Islet of Langerhans (tissue), 1 donor: ENCODE measurements around the gene KCTD2.
"Not testable (repeated sequence)": the region's sequence is repeated elsewhere in the genome, so short reads cannot be mapped to it uniquely, and the experiment has no call there.

Experiments
- FAIRE-seq: peaks from one replicate; lab custom pipeline; 2011; peaks lifted over from hg19 to GRCh38; lab: Jason Lieb, UNC

The KCTD2 gene

DNA sequence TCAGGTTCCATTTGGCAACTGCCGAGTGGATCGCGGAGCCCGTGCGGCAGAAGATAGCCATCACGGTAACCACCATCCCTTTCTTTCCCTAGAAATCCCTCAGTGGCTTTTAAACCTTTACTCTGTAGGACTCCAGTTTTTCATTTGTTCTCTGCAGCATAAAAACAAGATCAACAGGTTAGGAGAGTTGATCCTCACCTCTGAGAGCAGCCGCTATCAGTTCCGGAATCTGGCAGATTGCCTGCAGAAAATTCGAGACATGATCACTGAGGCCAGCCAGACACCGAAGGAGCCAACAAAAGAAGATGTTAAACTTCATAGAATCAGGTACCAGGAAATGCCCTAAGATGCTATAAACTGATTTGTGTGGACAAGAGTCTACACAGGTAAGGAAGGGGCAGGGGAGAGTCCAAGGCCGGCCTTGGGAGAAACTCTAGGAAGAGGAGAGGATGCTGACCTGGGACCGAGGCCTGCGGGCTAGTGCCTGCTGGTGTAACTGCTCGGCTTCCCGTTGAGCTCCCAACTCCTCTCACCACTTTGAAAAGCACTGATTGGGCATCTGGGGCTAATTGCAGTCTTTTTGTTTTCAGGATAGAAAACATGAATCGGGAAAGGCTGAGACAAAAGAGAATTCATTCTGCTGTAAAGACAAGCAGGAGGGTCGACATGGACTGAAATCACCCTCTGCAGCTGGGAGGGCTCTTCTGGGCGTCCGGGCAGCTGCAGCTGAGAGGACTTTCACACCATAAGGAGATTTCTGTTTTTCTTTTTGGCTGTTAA is 26.5 kb upstream of the KCTD2 start:
- FAIRE-seq, result no peak

DNA sequence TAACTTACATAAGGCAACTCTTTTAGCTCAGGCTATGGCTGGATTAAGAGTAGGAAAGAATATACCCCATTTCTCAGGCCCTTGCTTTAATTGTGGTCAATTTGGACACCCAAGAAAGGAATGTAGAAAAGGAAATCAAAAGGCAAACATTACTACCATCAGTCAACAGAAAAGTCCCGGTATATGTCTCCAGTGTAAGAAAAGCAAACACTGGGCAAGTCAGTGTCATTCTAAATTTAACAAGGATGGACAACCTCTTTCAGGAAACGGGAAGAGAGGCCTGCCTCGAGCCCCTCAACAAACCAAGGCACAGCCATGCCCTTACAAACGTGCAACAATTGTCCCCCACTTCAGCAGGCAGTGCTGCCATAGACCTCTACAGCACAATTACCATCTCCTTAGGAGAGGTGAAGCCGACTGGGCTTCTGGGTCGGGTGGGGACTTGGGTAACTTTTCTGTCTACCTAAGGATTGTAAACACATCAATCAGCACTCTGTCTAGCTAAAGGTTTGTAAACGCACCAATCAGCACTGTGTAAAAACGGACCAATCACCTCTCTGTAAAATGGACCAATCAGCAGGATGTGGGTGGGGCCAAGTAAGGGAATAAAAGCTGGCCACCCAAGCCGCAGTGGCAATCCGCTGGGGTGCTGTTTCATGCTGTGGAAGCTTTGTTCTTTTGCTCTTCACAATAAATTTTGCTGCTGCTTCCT is 22.2 kb upstream of the KCTD2 start:
- FAIRE-seq, result no peak

- FAIRE-seq, result not testable (repeated sequence)
Observed at GRCh38 chr17:75025398-75025734, 21.7 kb upstream of the KCTD2 start.

DNA sequence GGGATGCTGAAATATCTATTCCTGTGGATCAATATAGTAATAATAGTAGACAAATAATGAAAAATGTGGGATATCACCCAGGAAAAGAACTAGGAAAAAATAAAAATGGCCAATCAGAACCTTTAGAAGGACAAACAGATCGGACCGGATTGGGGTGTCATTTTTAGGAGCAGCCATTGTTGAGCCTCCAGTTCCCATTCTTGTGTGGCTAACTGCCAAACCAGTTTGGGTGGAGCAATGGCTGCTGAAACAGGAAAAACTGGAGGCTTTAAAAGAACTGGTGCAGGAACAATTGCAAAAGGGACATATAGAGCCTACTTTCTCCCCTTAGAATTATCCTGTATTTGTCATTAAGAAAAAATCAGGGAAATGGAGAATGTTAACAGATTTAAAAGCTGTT is 20.4 kb upstream of the KCTD2 start:
- not testable (repeated sequence) for FAIRE-seq

- FAIRE-seq, result no peak
Observed at GRCh38 chr17:75030161-75030560, 16.9 kb upstream of the KCTD2 start.

DNA sequence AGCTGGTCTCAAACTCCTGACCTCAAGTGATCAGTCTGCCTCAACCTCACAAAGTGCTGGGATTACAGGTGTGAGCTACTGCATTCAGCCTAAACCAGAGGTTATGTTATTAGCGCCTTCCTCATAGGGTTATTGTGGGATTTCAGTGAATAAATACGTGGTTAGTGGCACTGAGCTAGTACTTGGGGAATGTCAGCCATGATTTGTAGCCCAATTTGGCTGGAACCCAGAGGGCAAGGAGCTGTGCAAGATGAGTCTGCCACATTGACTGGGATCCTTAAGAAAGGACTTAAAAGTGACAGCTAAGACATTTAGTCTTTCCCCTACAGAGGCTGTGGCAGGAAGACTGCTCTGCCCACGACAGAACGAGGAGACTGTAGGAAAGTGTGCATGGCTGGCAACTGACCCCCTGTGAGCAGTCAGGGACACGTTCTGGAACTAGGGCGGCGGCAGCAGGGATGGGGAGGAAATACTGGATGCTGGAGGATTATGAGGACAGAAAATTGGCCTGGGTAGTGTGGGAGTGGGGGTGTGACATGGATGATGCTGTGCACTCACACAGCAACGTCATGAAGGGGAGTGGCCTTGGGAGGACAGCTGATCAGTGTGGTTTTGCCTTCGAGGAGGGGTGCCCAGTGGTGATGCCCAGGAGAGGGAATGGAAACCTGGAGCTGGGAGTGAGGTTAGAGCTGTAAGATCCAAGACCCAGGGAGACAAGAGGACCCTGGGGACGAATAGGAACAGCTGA is 14.9 kb upstream of the KCTD2 start:
- FAIRE-seq, result no peak

DNA sequence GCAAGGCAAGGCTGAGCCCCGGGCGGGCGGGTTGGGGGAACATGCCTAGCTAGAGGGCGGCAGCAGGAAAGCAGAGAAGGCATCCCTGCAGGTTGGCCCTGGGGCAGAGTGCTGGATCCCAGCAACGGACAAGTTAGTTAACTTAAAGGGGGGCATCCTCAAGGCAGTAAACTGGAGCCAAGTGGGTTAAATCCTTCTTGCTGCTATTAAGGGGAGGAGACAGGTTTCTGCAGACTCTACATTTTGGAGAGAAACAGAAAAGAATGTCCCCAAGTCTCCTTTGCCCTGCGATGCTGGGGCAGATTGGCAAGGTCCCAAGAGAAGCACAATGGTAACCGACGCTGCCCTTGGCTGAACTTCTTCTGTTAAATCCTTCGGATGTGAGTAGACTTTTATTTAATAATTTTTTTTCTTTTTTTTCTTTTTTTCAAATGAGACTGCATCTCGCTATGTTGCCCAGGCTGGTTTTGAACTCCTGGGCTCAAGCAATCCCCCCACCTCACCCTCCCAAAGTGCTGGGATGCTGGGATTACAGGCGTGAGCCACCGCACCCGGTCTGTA is 14.2 kb upstream of the KCTD2 start:
- FAIRE-seq, result no peak

DNA sequence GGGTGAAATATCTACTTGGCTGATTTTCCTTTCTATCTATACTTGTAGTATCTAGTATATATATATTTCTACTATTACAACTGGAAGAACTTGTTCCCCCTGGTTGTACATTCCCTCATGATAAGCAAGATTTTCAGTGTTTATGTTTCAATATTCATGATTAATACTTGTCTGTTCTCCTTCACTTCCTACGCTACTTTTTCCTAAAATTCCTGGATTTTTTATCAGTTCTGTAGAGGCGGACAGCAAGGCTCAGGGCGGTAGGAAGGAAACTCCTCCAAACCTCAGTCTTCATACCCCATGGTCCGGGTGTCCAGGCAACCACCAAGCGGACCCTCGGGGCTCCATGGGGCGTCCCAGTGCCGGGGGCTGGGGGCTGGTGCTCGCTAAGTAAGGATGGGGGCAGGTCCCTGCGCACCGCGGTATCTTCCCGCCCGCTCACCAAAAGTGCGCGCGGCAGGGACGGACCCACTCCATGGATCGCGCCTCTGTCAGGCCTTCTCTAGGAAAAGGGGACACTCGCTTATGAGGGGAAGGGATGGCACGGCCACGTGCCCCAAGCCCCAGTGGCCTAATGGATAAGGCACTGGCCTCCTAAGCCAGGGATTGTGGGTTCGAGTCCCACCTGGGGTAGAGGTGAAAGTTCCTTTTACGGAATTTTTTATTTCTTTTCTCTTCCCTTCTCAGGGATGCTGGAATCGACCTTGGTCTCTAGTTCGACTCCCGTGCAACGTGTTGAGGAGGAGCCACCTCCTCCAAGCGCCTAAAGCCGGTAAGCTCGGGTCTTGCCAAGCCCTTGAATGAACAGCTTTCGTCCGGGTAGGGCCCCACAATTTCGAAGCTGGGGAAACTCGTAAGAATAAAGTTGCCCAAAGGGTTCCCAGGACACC is 13.4 kb upstream of the KCTD2 start:
- FAIRE-seq, result no peak

GRCh38 chr17:75034236-75034908 is 12.7 kb upstream of the KCTD2 start:
- FAIRE-seq, result no peak

DNA sequence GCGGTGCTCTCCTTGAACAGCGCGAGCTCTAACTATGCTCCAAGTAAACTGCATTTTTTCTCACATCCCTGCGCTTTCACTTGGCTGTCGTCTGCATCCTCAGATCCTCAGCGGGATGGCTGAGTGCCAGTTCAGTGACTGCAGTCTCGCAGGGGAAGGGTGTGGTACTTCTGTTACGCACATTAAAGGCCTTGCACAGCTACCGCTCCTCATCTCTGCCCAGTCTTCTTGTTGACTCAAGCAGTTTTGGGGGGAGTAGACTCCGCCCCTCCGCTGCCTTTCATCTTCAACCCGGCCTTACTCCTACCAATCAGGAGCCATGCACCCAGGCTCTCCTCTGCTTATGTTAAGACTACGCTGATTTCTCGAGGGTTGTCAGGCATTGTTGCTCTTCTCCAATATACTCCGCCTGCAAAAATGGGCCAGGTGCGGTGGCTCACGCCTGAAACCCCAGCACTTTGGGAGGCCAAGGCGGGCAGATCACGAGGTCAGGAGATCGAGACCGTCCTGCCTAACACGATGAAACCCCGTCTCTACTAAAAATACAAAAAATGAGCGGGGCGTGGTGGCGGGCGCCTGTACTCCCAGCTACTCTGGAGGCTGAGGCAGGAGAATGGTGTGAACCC is 10.3 kb upstream of the KCTD2 start:
- FAIRE-seq, result no peak

- no peak for FAIRE-seq
Observed at GRCh38 chr17:75039238-75039637, 7.8 kb upstream of the KCTD2 start.

DNA sequence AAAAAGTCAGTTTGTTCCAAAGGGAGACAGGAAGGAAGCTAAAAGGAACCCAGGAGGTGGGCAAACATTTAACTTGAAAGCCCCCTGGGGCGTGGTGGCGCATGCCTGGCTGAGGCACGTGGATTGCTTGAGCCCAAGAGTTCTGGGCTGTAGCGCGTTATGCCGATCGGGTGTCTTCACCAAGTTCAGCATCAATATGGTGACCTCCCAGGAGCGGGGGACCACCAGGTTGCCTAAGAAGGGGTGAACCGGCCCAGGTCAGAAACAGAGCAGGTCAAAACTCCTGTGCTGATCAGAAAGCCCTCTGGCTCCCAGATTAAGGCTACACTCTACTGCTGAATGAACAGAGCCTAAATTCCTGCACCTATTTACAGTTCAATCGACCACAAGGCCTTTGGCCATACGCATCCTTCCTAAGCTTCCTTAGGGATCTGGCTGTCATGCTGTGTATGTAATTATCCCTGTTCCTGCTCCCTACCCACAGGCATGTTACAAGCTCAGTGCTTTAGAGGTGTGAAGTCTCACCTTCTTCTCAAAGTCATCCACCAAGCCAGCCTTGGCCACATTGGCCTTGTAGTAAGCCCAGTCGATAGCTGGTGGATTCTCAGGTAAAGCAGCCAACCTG is 5.3 kb upstream of the KCTD2 start:
- no peak for FAIRE-seq

- not testable (repeated sequence) for FAIRE-seq
Observed at GRCh38 chr17:75043789-75044188, 3.2 kb upstream of the KCTD2 start.

DNA sequence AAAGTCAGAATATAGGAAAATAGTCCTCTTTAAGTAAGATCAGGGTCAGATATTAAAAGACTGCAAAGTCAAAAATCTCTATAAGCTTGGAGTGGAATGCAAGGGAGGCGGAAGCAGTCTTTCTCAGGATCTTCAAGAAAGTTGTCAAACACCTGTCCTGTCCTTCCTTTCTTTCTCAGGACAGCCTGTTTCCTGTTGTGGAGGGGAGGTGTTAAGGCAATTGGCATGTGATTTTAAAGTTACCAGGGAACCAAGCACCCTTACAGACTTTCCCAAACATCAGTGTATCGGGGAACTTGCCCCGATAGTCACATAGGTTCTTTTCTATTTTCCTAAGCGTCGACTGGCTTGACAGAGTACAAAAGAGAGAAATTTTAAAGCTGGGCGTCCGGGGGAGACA is 2.3 kb upstream of the KCTD2 start:
- FAIRE-seq, result no peak

DNA sequence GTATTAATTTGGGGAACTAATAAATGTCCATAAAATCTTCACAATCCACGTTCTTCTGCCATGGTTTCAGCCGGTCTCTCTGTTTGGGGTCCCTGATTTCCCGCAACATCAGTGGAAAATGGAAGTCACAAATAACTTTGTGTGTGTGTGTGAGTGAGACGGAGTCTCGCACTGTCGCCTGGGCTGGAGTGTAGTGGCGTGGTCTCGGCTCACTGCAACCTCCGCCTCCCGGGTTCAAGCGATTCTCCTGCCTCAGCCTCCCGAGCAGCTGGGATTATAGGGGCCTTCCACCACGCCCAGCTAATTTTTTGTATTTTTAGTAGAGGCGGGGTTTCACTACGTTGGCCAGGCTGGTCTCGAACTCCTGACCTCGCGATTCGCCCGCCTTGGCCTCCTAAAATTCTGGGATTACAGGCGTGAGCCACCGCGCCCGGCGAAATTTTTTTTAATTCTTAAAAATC is 1.0 kb upstream of the KCTD2 start:
- not testable (repeated sequence) for FAIRE-seq

GRCh38 chr17:75047398-75048098 is 523 bp downstream of the KCTD2 start:
- FAIRE-seq, result no peak

DNA sequence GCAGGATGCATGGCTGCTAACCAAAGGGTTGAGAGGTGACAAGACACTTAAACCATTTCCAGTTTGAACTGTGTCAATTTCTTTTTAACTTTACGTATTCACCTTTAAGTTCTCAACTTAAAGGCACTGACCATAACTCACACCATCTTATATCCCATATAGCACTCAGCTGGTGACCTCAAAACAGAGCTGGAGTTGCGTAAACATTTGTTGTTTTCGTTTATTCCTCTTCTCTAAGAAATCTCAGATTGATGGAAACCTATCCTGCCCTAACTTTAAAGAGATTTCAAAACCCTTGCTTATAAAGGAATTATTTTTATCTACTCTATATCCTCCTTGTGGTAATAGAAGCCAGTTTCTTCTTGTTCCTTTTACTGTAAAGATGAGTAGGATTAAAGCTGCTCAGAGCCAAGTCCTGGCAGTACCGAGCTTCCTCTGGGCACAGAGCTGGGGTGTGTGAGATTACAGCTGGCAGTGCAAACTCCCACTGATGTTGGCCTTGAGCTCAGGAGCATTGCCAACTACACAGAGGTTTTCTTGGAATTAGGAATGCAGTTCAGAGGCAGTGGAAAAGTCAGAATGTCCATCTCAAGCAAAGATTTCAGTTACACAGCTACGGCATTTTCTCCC is 1.3 kb downstream of the KCTD2 start:
- FAIRE-seq, result no peak

GRCh38 chr17:75049057-75049456 is 2.0 kb downstream of the KCTD2 start:
- no peak for FAIRE-seq

DNA sequence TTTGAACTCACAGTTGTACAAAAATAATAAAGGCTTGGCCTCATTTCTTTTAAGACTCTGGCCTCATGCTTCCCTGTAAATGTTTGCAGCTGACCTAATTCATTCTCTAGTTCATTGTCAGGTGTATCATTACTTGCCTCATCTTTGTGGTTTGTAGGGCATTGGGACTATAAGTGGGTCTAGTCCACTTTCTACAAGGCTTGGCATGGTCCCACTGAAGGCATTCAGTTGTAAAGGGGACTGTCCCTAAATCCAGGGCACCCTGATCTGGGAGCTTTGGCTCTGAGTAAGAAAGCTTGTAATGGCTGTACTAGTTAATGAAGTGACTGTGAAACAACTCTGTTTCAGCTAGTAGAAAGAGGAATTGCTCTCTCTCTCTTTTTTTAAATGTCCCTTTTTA is 2.7 kb downstream of the KCTD2 start:
- no peak for FAIRE-seq
